C4-2B (cell line): ENCODE results near the gene ALX4.

Experiments
- H3K27ac ChIP-seq: fragments of 450-650 bp; 2 replicates; pipeline ENCODE4 v1.5.1; 2017
- CTCF ChIP-seq: fragments of 450-650 bp; conservative IDR thresholded peaks from 2 replicates; pipeline ENCODE4 v1.5.1; 2017; ENCODE audit warnings: mild to moderate bottlenecking
- ZFX ChIP-seq: fragments of 450-650 bp; IDR thresholded peaks from 2 replicates; pipeline ENCODE4 v1.6.1; 2017

The ALX4 gene

GRCh38 chr11:44244639-44245310, 65.2 kb downstream of the ALX4 start:
- H3K27ac ChIP-seq, result no peak overlapping the region
- TF ChIP-seq ZFX (no peak), CTCF (no peak)

GRCh38 chr11:44243595-44244343, 66.2 kb downstream of the ALX4 start:
- no peak overlapping the region for H3K27ac ChIP-seq
- TF ChIP-seq CTCF (no peak), ZFX (no peak)

- TF ChIP-seq ZFX, result no peak
- TF ChIP-seq CTCF, result no peak
- no peak overlapping the region for H3K27ac ChIP-seq
Observed at GRCh38 chr11:44243086-44243485, 66.9 kb downstream of the ALX4 start.

- H3K27ac ChIP-seq, result no peak overlapping the region
- no peak for TF ChIP-seq ZFX
- no peak for TF ChIP-seq CTCF
Observed at GRCh38 chr11:44241851-44242250, 68.1 kb downstream of the ALX4 start.

GRCh38 chr11:44237156-44237555, 72.8 kb downstream of the ALX4 start:
- H3K27ac ChIP-seq, result no peak overlapping the region
- TF ChIP-seq CTCF (no peak), ZFX (no peak)

GRCh38 chr11:44236296-44236695, 73.6 kb downstream of the ALX4 start:
- no peak for TF ChIP-seq ZFX
- no peak for TF ChIP-seq CTCF

GRCh38 chr11:44235765-44236201, 74.2 kb downstream of the ALX4 start:
- TF ChIP-seq ZFX, result no peak
- no peak for TF ChIP-seq CTCF
- no peak overlapping the region for H3K27ac ChIP-seq

More at GRCh38 chr11:44236296-44236695, 73.6 kb downstream of the ALX4 start:
- no peak overlapping the region for H3K27ac ChIP-seq
